ENCODE results near the gene DOK4. TPM values are rescaled to one million over a fixed set of nuclear protein-coding genes. Genes with fewer than 3 reads are reported as not detected.

Gene DOK4
- total and polyA plus RNA-seq, 2 of the 8 experiments (the other 6 are each of a cell fraction or from before 2014, with no cell fraction given) = 24.0 to 28.9 TPM

DNA sequence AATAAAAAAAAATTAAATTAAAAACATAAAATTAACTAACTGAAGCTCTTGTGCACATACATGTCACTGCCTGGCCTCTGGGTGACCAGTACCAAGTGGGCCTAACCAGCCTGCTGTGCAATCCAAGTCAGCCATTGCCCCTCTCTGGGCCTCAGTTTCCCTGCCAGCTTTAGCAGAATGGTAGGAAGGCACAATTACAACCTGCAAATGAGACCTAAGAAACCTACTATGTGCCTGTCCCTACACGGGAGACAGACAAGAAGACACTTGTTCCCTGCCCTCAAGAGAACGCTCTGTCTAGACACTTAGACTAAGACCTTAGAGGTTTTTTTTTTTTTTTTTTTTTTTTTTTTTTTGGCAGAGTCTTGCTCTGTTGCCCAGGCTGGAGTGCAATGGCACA, 40.8 kb downstream of the DOK4 start:
- Histone ChIP-seq H2BK20ac (ENCODE audit: low read length) (no peak overlapping the region), H3K18ac (ENCODE audit: extremely low read depth, low read length) (no peak overlapping the region), H3K4me3 (ENCODE audit: extremely low read depth in 1 of 4, insufficient read depth in 2 of 4, low read depth in 3 of 4, low read length in 4 of 4) (no peak overlapping the region), H2BK5ac (ENCODE audit: low read depth, low read length) (no peak overlapping the region), H2AK5ac (ENCODE audit: low read depth, low read length) (no peak overlapping the region), H2BK12ac (ENCODE audit: low read depth, low read length) (no peak overlapping the region), H3K27ac (ENCODE audit: low read depth, low read length) (no peak overlapping the region), H2AFZ (ENCODE audit: low read length) (no peak overlapping the region), H4K8ac (ENCODE audit: extremely low read depth, insufficient read depth, low read length) (no peak overlapping the region), H3K23me2 (ENCODE audit: low read depth, low read length) (peaks cover 6% of the 10 kb centered on the region), H3K9me3 (ENCODE audit: insufficient read depth in 2 of 2, low read depth in 1 of 2, low read length in 1 of 2) (peaks cover 1 to 5% of the 10 kb centered on the region in 2 experiments; a peak in 2 of 4 replicates), H4K91ac (replicated peaks; ENCODE audit: insufficient read length, low read length) (no peak overlapping the region), H3K14ac (ENCODE audit: insufficient read length) (no peak overlapping the region), H3K4ac (replicated peaks; ENCODE audit: insufficient read length, low read depth, low read length) (no peak overlapping the region), H2BK15ac (ENCODE audit: low read length) (no peak overlapping the region), H3K4me2 (ENCODE audit: insufficient read depth in 1 of 2, low read depth in 2 of 2, low read length in 2 of 2) (no peak overlapping the region; a peak in 1 of 4 replicates), H4K20me1 (replicated peaks in 1 of 2; ENCODE audit: control insufficient read depth in 1 of 2, insufficient read depth in 2 of 2, low read length in 2 of 2) (no peaks in the 10 kb centered on the region), H3K79me2 (ENCODE audit: control insufficient read depth in 1 of 2, insufficient read depth in 2 of 2, low read length in 2 of 2) (peaks cover 7 to 41% of the 10 kb centered on the region in 2 experiments), H3K56ac (replicated peaks; ENCODE audit: insufficient read length, low read depth, low read length) (no peak overlapping the region), H3K36me3 (ENCODE audit: control insufficient read depth in 2 of 4, insufficient read depth in 4 of 4, low read length in 3 of 4) (peaks cover 0 to 9% (median 3%) of the 10 kb centered on the region in 4 experiments; a peak in 3 of 8 replicates), H3K23ac (ENCODE audit: insufficient read length) (no peak overlapping the region), H3K79me1 (ENCODE audit: low read depth, low read length) (no peaks in the 10 kb centered on the region; the same call in 1 of the 2 replicates), H4K5ac (ENCODE audit: insufficient read length, low read depth, low read length) (no peak overlapping the region), H2BK120ac (replicated peaks; ENCODE audit: low read depth, low read length) (no peak overlapping the region), H3K27me3 (replicated peaks in 1 of 4; ENCODE audit: control insufficient read depth in 3 of 4, extremely low read depth in 1 of 4, insufficient read depth in 3 of 4, low read length in 3 of 4) (no peaks in the 10 kb centered on the region), H3K4me1 (replicated peaks in 1 of 4; ENCODE audit: control insufficient read depth in 3 of 4, insufficient read depth in 4 of 4, low read length in 3 of 4) (peaks cover 0 to 3% (median 3%) of the 10 kb centered on the region in 4 experiments; a peak in 5 of 7 replicates), H3K9ac (replicated peaks in 1 of 4; ENCODE audit: extremely low read depth in 1 of 4, low read depth in 3 of 4, low read length in 3 of 4) (no peak overlapping the region)
- no peak for DNase-seq (ENCODE audit: low read depth in 1 of 2, low spot score in 2 of 2)
- ChIA-PET CTCF (ENCODE audit: partially characterized antibody) (interaction anchor here (0.9 to 4.4 kb wide), 4 partner anchors 9 to 33 kb away, joined by 3 to 27 read pairs (median 3); partner anchors contain the start of gene POLR2C), POLR2A (ENCODE audit: partially characterized antibody) (interaction anchor here (0.7 to 1.3 kb wide), 3 partner anchors 9 to 12 kb away, joined by 3 read pairs; no protein-coding TSS in a partner anchor)
- FAIRE-seq = no peak
- WGBS, 2 experiments (ENCODE audit: extremely low coverage in 1 of 2, insufficient coverage in 1 of 2, insufficient read length in 1 of 2, insufficient replicate concordance in 2 of 2, low coverage in 1 of 2, low lambda C conversion rate in 2 of 2, missing lambda C conversion rate in 1 of 2) = 90% methylated on average over 2 of the region's 2 CpGs; no CpG with 5 or more reads in 1 of the 2 experiments
- TF ChIP-seq BRCA1 (IDR thresholded peaks at IDR 0.05; ENCODE audit: low read depth, low read length) (no peak), CBX5 (IDR thresholded peaks at IDR 0.05; ENCODE audit: low read depth, low read length) (no peak), SIN3A (conservative IDR thresholded peaks at IDR 0.05 in 1 of 2, IDR thresholded peaks at IDR 0.05 in 1 of 2; ENCODE audit: low read depth in 1 of 2, low read length in 2 of 2) (no peak), POU5F1 (IDR thresholded peaks at IDR 0.05; ENCODE audit: low read depth, low read length) (no peak), BACH1 (IDR thresholded peaks at IDR 0.05; ENCODE audit: low read length) (no peak), HDAC2 (IDR thresholded peaks at IDR 0.05; ENCODE audit: borderline replicate concordance in 1 of 2, low read depth in 2 of 2, low read length in 2 of 2) (no peak), ASH2L (IDR thresholded peaks at IDR 0.05; ENCODE audit: low read length) (no peak), CTCF (IDR thresholded peaks at IDR 0.05; ENCODE audit: control extremely low read depth in 1 of 3, insufficient read depth in 1 of 3, low read depth in 1 of 3, low read length in 3 of 3) (no peak), HDAC6 (IDR thresholded peaks at IDR 0.05; ENCODE audit: low read depth, low read length) (no peak), GABPA (IDR thresholded peaks at IDR 0.05; ENCODE audit: borderline replicate concordance, insufficient read depth, low read length) (no peak), TEAD4 (IDR thresholded peaks at IDR 0.05; ENCODE audit: low read depth, low read length) (no peak)

Measured in H1 (cell line).